ENCODE results near the gene GCGR. TPM values are rescaled to one million over a fixed set of nuclear protein-coding genes. Genes with fewer than 3 reads are reported as not detected.
A peak's percentile ranks its signal among the peaks of the same experiment; 100 is the strongest.

The GCGR gene
- total and polyA plus RNA-seq, 2 of the 13 experiments (the other 11 are each of a cell fraction or from before 2014, with no cell fraction given): 0.04 to 0.13 TPM

GRCh38 chr17:81840826-81841778, 37.2 kb downstream of the GCGR start (continued):
- TF ChIP-seq SMYD3 (CRISPR knock-in tag; IDR thresholded peaks at IDR 0.05) (no peak), ZNF772 (CRISPR knock-in tag; IDR thresholded peaks at IDR 0.05) (no peak), CENPT (CRISPR knock-in tag; IDR thresholded peaks at IDR 0.05; ENCODE audit: low read depth) (no peak), MIER3 (CRISPR knock-in tag; IDR thresholded peaks at IDR 0.05; ENCODE audit: borderline replicate concordance) (no peak), JARID2 (CRISPR knock-in tag; IDR thresholded peaks at IDR 0.05; ENCODE audit: insufficient replicate concordance) (no peak), KDM5A (IDR thresholded peaks at IDR 0.05; ENCODE audit: borderline replicate concordance, low read length) (no peak), SNAPC2 (CRISPR knock-in tag; IDR thresholded peaks at IDR 0.05) (no peak), ZNF576 (CRISPR knock-in tag; IDR thresholded peaks at IDR 0.05) (no peak), ZBTB33 (CRISPR knock-in tag; IDR thresholded peaks at IDR 0.05) (peak; percentile 89; the same call in 1 of the 2 replicates), HDAC6 (IDR thresholded peaks at IDR 0.05; ENCODE audit: low read depth, low read length) (no peak), THAP11 (CRISPR knock-in tag; IDR thresholded peaks at IDR 0.05) (no peak), IKZF1 (IDR thresholded peaks at IDR 0.05) (no peak), ZNF878 (CRISPR knock-in tag; IDR thresholded peaks at IDR 0.05) (no peak), NFE2L1 (CRISPR knock-in tag; IDR thresholded peaks at IDR 0.05; ENCODE audit: borderline replicate concordance) (no peak), TAF15 (IDR thresholded peaks at IDR 0.05; ENCODE audit: low read depth, low read length, poor library complexity, severe bottlenecking) (no peak), NCOR1 (IDR thresholded peaks at IDR 0.05; ENCODE audit: borderline replicate concordance, low read length) (no peak), RAD21 (CRISPR knock-in tag; IDR thresholded peaks at IDR 0.05) (0 out of 2 replicates have a peak, but pooled peaks have one; percentile 10), EZH2 (conservative IDR thresholded peaks at IDR 0.05; ENCODE audit: low read depth, low read length) (no peak), ZNF343 (CRISPR knock-in tag; IDR thresholded peaks at IDR 0.05) (no peak), ZNF766 (CRISPR knock-in tag; IDR thresholded peaks at IDR 0.05; ENCODE audit: borderline replicate concordance) (no peak), CBX1 (IDR thresholded peaks at IDR 0.05; ENCODE audit: low read depth) (no peak), ZNF773 (CRISPR knock-in tag; IDR thresholded peaks at IDR 0.05; ENCODE audit: borderline replicate concordance) (no peak), ATF6 (CRISPR knock-in tag; conservative IDR thresholded peaks at IDR 0.05) (no peak), ZNF776 (CRISPR knock-in tag; IDR thresholded peaks at IDR 0.05) (no peak)
- TF ChIP-seq, protein P1, sequence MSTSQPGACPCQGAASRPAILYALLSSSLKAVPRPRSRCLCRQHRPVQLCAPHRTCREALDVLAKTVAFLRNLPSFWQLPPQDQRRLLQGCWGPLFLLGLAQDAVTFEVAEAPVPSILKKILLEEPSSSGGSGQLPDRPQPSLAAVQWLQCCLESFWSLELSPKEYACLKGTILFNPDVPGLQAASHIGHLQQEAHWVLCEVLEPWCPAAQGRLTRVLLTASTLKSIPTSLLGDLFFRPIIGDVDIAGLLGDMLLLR (CRISPR knock-in tag; IDR thresholded peaks at IDR 0.05): no peak
- TF ChIP-seq, protein P2, sequence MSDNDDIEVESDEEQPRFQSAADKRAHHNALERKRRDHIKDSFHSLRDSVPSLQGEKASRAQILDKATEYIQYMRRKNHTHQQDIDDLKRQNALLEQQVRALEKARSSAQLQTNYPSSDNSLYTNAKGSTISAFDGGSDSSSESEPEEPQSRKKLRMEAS (IDR thresholded peaks at IDR 0.05): no peak

Measured in HepG2 (cell line).